Mesothelial cell of epicardium (in vitro differentiated cells): ENCODE data around the gene PHKG1. TPM values are rescaled to one million over a fixed set of nuclear protein-coding genes. Genes with fewer than 3 reads are reported as not detected.
"Not testable (repeated sequence)": the region's sequence is repeated elsewhere in the genome, so short reads cannot be mapped to it uniquely, and the experiment has no call there.

Source experiments
- DNase-seq, 2 experiments: peaks; one replicate each; pipeline ENCODE4 v3.0.0; 2021; ENCODE audit warnings: low spot score in 2 of 2; ENCODE audit not compliant: unreplicated experiment in 2 of 2
- H3K27ac Mint-ChIP-seq: 2 replicates; pipeline ENCODE4 v1.8.0; 2021; ENCODE audit warnings: mixed read lengths
- H3K27me3 Mint-ChIP-seq: 2 replicates; pipeline ENCODE4 v1.8.0; 2021; ENCODE audit warnings: low read depth, mixed read lengths
- H3K36me3 Mint-ChIP-seq: 2 replicates; pipeline ENCODE4 v1.8.0; 2021; ENCODE audit warnings: mixed read lengths
- H3K4me1 Mint-ChIP-seq: 2 replicates; pipeline ENCODE4 v1.8.0; 2021; ENCODE audit warnings: mixed read lengths
- H3K4me3 Mint-ChIP-seq: 2 replicates; pipeline ENCODE4 v1.8.0; 2021; ENCODE audit warnings: mild to moderate bottlenecking, moderate library complexity, mixed read lengths
- H3K9me3 Mint-ChIP-seq: 2 replicates; pipeline ENCODE4 v1.8.0; 2021; ENCODE audit warnings: mixed read lengths
- CTCF ChIP-seq: fragments of 200-600 bp; sonication (generic); IDR thresholded peaks from one replicate; pipeline ENCODE4 v1.5.0; 2021; ENCODE audit warnings: antibody characterized with exemption; ENCODE audit not compliant: unreplicated experiment
- total RNA-seq: library from RNA; stranded (reverse); gene quantifications from 3 replicates; pipeline ENCODE4 v1.2.1, GENCODE V29; 2021

PHKG1 gene
- total RNA-seq, 1 donor from 2014 or later, result 2.6 TPM

- peak overlapping the region; percentile 99 for H3K27ac Mint-ChIP-seq
These were observed 45.9 kb downstream of the PHKG1 start for GRCh38 chr7:56046721-56047445.

GRCh38 chr7:56045758-56046157 is 47.0 kb downstream of the PHKG1 start:
- H3K4me1 Mint-ChIP-seq, result peaks cover 31% of the 10 kb centered on the region
- H3K27me3 Mint-ChIP-seq, result not testable (repeated sequence)

More at GRCh38 chr7:56046721-56047445, 45.9 kb downstream of the PHKG1 start:
- TF ChIP-seq CTCF, result no peak
- Mint-ChIP-seq H3K4me1 (peaks cover 32% of the 10 kb centered on the region), H3K4me3 (peak overlapping the region; percentile 20), H3K9me3 (no peaks in the 10 kb centered on the region), H3K27me3 (no peaks in the 10 kb centered on the region), H3K36me3 (peaks cover 6% of the 10 kb centered on the region)
- DNase-seq, result no peak

GRCh38 chr7:56040730-56041129 is 52.0 kb downstream of the PHKG1 start:
- H3K4me1 Mint-ChIP-seq, result no peaks in the 10 kb centered on the region
- H3K27ac Mint-ChIP-seq, result no peak overlapping the region
- H3K36me3 Mint-ChIP-seq, result peaks cover 6% of the 10 kb centered on the region
- TF ChIP-seq CTCF, result no peak
- no peak for DNase-seq
- no peaks in the 10 kb centered on the region for H3K27me3 Mint-ChIP-seq
- no peaks in the 10 kb centered on the region for H3K9me3 Mint-ChIP-seq
- H3K4me3 Mint-ChIP-seq, result no peak overlapping the region

More at GRCh38 chr7:56045758-56046157, 47.0 kb downstream of the PHKG1 start:
- DNase-seq, H3K4me3 Mint-ChIP-seq, H3K9me3 Mint-ChIP-seq, H3K36me3 Mint-ChIP-seq: not testable (repeated sequence)
- H3K27ac Mint-ChIP-seq, result peak overlapping the region; percentile 47

GRCh38 chr7:56033671-56034432 is 58.9 kb downstream of the PHKG1 start:
- Mint-ChIP-seq H3K4me1 (peaks cover 3% of the 10 kb centered on the region), H3K9me3 (no peaks in the 10 kb centered on the region), H3K27me3 (no peaks in the 10 kb centered on the region), H3K4me3 (peak overlapping the region; percentile 70), H3K36me3 (peaks cover 13% of the 10 kb centered on the region), H3K27ac (peak overlapping the region; percentile 86)
- peak; percentile 61 to 87 for DNase-seq
- TF ChIP-seq CTCF, result peak; percentile 6

GRCh38 chr7:56032578-56032977 is 60.2 kb downstream of the PHKG1 start:
- not testable (repeated sequence) for H3K4me1 Mint-ChIP-seq, H3K27me3 Mint-ChIP-seq, DNase-seq, H3K4me3 Mint-ChIP-seq, H3K9me3 Mint-ChIP-seq, H3K27ac Mint-ChIP-seq
- H3K36me3 Mint-ChIP-seq, result peaks cover 13% of the 10 kb centered on the region

GRCh38 chr7:56031556-56031955 is 61.2 kb downstream of the PHKG1 start:
- not testable (repeated sequence) for H3K27me3 Mint-ChIP-seq, H3K4me1 Mint-ChIP-seq, H3K9me3 Mint-ChIP-seq, H3K27ac Mint-ChIP-seq, H3K4me3 Mint-ChIP-seq, DNase-seq
- H3K36me3 Mint-ChIP-seq, result peaks cover 15% of the 10 kb centered on the region

- DNase-seq, result no peak
- Mint-ChIP-seq H3K27ac (no peak overlapping the region), H3K4me1 (peaks cover 6% of the 10 kb centered on the region), H3K27me3 (no peaks in the 10 kb centered on the region), H3K36me3 (peaks cover 15% of the 10 kb centered on the region), H3K9me3 (no peaks in the 10 kb centered on the region), H3K4me3 (no peak overlapping the region)
- TF ChIP-seq CTCF, result no peak
These were observed 62.4 kb downstream of the PHKG1 start for GRCh38 chr7:56030340-56030739.
